Measurements from ENCODE around the gene PALM. TPM values are rescaled to one million over a fixed set of nuclear protein-coding genes. Genes with fewer than 3 reads are reported as not detected.
"Not testable (repeated sequence)": the region's sequence is repeated elsewhere in the genome, so short reads cannot be mapped to it uniquely, and the experiment has no call there.

The PALM gene
- total RNA-seq, 2 donors from 2014 or later: 14.4 to 28.4 TPM

DNA sequence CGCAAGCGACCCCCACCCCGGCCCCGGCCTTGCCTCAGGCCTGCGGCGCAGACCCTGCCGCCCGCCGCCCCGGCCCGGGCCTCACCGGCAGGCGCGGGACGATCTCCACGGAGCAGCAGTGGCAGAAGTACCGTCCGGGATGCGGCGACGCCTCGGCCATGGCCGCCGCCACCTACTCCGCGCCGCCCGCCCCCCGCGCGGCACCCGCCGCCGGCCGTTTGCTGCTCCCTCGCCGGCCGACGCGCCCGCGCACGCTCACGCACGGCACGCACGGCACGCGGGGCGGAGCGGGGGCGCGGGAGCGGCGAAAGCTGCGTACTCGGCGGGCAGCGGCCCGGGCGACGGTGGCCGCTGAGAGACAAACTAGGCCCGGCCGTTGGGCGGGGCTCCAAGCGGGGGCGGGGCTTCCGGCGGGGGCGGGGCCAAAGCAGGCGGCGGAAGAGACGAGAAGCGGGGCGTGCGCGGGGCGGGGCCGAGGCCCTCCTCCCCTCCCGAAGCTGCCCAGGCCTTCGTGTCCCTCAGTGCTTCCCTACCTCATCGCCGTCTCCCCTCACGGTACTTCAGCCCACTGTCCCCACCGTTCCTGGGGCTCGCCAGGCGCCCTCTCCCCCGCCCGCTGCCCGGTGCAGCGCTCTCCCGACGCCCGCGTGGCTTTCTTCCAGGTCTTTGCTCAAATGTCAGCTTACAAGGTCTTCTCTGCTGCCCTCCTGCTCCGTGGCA lies 45.6 kb upstream of the PALM start, which contains the start of gene RNF126:
RNF126 (minus strand) TSS at position 253 of the 720 bp plus-strand sequence; CDS start at position 160, 93 bp downstream.
- H3K4me1 ChIP-seq (ENCODE audit: control insufficient read depth in 1 of 2, low read depth in 2 of 2): peaks cover 28 to 63% of the 10 kb centered on the region in 2 donors
- H3K4me3 ChIP-seq: peak within 1 kb of the TSS; percentile 100
- TF ChIP-seq, protein P1, sequence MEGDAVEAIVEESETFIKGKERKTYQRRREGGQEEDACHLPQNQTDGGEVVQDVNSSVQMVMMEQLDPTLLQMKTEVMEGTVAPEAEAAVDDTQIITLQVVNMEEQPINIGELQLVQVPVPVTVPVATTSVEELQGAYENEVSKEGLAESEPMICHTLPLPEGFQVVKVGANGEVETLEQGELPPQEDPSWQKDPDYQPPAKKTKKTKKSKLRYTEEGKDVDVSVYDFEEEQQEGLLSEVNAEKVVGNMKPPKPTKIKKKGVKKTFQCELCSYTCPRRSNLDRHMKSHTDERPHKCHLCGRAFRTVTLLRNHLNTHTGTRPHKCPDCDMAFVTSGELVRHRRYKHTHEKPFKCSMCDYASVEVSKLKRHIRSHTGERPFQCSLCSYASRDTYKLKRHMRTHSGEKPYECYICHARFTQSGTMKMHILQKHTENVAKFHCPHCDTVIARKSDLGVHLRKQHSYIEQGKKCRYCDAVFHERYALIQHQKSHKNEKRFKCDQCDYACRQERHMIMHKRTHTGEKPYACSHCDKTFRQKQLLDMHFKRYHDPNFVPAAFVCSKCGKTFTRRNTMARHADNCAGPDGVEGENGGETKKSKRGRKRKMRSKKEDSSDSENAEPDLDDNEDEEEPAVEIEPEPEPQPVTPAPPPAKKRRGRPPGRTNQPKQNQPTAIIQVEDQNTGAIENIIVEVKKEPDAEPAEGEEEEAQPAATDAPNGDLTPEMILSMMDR (IDR thresholded peaks at IDR 0.05): no peak
- DNase-seq (ENCODE audit: low spot score) (peak; percentile 69), ATAC-seq (ENCODE audit: insufficient number of reproducible peaks, low FRiP score, low read depth) (peak; percentile 81)
- H3K27me3 ChIP-seq (replicated peaks; ENCODE audit: insufficient read depth): no peaks in the 10 kb centered on the region
- no peaks in the 10 kb centered on the region for H3K36me3 ChIP-seq
- H3K27ac ChIP-seq: peak within 1 kb of the TSS; percentile 86 to 91
- no peaks in the 10 kb centered on the region for H3K9me3 ChIP-seq

DNA sequence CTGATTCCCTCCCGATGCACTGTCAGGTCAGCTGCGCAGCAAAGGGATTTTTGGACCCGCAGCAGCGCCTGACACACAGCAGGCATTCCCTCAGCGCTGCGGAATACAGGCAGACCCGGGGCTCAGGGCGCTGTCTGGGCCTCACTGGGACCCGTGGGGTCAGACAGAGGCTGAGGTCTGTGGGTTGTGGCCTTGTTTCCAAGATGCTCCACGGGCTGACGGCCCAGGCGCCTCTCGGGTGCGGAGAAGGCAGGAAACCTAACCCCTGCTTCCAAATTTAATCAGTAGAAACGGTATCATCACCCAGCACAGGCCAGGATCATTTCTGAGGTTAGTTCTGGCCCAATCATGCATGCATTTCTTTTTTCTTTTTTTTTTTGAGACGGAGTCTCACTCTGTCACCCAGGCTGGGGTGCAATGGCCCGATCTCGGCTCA lies 45.0 kb upstream of the PALM start:
- TF ChIP-seq, protein P1 (IDR thresholded peaks at IDR 0.05): no peak
- ATAC-seq (ENCODE audit: insufficient number of reproducible peaks, low FRiP score, low read depth) (no peak), DNase-seq (ENCODE audit: low spot score) (no peak)
- peaks cover 28 to 57% of the 10 kb centered on the region in 2 donors for H3K4me1 ChIP-seq (ENCODE audit: control insufficient read depth in 1 of 2, low read depth in 2 of 2)
- peak overlapping the region; percentile 100 for H3K4me3 ChIP-seq
- H3K27ac ChIP-seq: peak overlapping the region; percentile 86 to 91
- no peaks in the 10 kb centered on the region for H3K9me3 ChIP-seq
- H3K27me3 ChIP-seq (replicated peaks; ENCODE audit: insufficient read depth): no peaks in the 10 kb centered on the region
- no peaks in the 10 kb centered on the region for H3K36me3 ChIP-seq

DNA sequence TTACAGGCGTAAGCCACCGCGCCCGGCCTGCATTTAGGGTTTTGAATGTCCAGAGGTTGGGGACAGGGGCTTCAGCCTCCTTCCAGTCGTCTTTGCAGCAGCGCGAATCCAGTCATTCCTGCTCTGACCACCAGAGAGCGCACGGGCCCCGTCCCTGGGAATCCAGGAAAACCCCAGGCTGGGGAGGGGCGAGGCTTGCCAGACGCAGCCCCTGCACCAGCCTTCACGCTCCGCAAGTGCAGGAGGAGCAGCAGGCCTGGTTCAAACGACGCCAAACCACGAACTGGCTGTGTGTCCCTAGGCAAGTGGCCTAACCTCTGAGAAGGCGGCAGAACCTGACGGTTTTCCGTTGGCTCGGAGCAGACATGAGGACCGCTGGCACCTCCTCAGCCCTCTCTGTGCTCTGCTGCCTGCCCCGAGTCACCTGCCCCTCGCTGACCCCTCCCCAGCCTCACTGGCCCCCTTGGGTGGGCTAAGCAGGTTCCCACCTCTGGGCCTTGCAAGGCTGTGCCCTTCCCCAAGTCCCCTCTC lies 43.8 kb upstream of the PALM start:
- H3K36me3 ChIP-seq: no peaks in the 10 kb centered on the region
- H3K9me3 ChIP-seq: no peaks in the 10 kb centered on the region
- H3K27me3 ChIP-seq (replicated peaks; ENCODE audit: insufficient read depth): no peaks in the 10 kb centered on the region
- peak overlapping the region; percentile 62 for H3K4me3 ChIP-seq
- DNase-seq (ENCODE audit: low spot score): peak; percentile 41
- no peak for ATAC-seq (ENCODE audit: insufficient number of reproducible peaks, low FRiP score, low read depth)
- H3K27ac ChIP-seq: no peak overlapping the region
- H3K4me1 ChIP-seq (ENCODE audit: control insufficient read depth in 1 of 2, low read depth in 2 of 2): peaks cover 25 to 44% of the 10 kb centered on the region in 2 donors
- TF ChIP-seq, protein P1 (IDR thresholded peaks at IDR 0.05): peak; percentile 97

DNA sequence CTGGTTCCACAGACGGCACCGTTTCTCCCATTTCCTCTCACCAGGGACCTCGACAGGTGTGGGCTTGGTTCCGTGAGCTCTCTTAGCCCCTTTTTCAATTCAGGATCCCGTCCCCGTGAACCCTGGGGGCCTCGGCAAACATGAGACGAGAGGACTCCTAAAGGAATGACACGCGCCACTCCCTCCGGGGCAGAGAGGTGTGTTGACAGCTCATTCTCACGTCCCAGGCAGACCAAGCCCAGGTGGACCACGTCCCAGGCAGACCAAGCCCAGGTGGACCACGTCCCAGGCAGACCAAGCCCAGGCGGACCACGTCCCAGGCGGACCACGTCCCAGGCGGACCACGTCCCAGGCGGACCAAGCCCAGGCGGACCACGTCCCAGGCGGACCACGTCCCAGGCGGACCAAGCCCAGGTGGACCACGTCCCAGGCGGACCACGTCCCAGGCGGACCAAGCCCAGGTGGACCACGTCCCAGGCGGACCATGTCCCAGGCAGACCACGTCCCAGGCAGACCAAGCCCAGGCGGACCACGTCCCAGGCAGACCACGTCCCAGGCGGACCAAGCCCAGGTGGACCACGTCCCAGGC lies 41.7 kb upstream of the PALM start:
- not testable (repeated sequence) for DNase-seq (ENCODE audit: low spot score); H3K36me3 ChIP-seq; H3K9me3 ChIP-seq; H3K27ac ChIP-seq; H3K4me3 ChIP-seq; H3K27me3 ChIP-seq (replicated peaks; ENCODE audit: insufficient read depth); ATAC-seq (ENCODE audit: insufficient number of reproducible peaks, low FRiP score, low read depth)
- H3K4me1 ChIP-seq (ENCODE audit: control insufficient read depth in 1 of 2, low read depth in 2 of 2): peaks cover 5 to 23% of the 10 kb centered on the region in 2 donors

DNA sequence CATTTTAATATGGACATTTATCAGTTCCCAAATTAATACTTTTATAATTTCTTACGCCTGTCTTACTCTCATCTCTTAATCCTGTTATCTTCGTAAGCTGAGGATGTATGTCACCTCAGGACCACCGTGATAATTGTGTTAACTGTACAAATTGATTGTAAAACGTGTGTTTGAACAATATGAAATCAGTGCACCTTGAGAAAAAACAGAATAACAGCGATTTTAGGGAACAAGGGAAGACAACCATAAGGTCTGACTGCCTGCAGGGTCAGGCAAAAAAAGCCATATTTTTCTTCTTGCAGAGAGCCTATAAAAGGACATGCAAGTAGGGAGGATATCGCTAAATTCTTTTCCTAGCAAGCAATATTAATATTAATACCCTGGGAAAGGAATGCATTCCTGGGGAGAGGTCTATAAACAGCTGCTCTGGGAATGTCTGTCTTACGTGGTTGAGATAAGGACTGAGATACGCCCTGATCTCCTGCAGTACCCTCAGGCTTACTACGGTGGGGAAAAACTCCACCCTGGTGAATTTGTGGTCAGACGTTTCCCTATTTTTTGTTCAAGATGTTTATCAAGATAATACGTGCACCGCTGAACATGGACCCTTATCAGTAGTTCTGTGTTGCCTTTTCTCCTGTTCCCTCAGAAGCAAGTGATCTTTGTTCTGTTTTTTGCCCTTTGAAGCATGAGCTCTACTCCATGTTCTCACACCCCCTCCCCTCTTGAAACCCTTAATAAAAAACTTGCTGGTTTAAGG lies 39.9 kb upstream of the PALM start:
- not testable (repeated sequence) for H3K27me3 ChIP-seq (replicated peaks; ENCODE audit: insufficient read depth); H3K4me3 ChIP-seq; ATAC-seq (ENCODE audit: insufficient number of reproducible peaks, low FRiP score, low read depth)

More for the DNA sequence above, 39.9 kb upstream of the PALM start:
- DNase-seq (ENCODE audit: low spot score); H3K9me3 ChIP-seq; H3K36me3 ChIP-seq; H3K27ac ChIP-seq: not testable (repeated sequence)
- H3K4me1 ChIP-seq (ENCODE audit: control insufficient read depth in 1 of 2, low read depth in 2 of 2): peaks cover 0 to 14% of the 10 kb centered on the region in 2 donors

All from thoracic aorta (tissue), 2 donors.